Measurements from ENCODE around the gene ADH4.
"Not testable (repeated sequence)": the region's sequence is repeated elsewhere in the genome, so short reads cannot be mapped to it uniquely, and the experiment has no call there.

Gene ADH4

DNA sequence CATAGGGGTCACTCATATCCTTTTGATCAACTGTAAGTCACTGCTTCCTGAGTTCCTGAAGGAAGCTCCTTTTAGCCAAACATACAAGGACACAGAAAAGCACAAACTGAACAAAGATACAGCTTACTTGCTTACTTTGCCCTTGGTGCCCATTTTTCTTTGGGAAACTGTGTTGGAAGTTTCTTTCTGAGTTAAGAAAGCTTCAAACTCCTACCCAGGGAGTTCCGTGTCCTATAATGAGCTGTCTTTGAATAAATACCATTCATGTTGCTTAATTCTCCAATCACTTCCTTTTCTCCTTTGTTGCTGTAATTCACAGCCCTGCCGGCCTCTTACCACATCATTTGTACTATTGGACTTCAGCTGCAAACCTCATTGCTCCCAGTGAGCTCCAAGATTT lies at the start of gene ADH4:
TSS of gene ADH4 (minus strand) at position 228 of the 400 bp plus-strand sequence. CDS start at position 153, 75 bp downstream.
- TF ChIP-seq, protein P1, sequence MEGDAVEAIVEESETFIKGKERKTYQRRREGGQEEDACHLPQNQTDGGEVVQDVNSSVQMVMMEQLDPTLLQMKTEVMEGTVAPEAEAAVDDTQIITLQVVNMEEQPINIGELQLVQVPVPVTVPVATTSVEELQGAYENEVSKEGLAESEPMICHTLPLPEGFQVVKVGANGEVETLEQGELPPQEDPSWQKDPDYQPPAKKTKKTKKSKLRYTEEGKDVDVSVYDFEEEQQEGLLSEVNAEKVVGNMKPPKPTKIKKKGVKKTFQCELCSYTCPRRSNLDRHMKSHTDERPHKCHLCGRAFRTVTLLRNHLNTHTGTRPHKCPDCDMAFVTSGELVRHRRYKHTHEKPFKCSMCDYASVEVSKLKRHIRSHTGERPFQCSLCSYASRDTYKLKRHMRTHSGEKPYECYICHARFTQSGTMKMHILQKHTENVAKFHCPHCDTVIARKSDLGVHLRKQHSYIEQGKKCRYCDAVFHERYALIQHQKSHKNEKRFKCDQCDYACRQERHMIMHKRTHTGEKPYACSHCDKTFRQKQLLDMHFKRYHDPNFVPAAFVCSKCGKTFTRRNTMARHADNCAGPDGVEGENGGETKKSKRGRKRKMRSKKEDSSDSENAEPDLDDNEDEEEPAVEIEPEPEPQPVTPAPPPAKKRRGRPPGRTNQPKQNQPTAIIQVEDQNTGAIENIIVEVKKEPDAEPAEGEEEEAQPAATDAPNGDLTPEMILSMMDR (IDR thresholded peaks at IDR 0.05; ENCODE audit: low read depth, low read length) = no peak
- peak; percentile 22 for DNase-seq (ENCODE audit: low read depth, low spot score)
- H3K4me3 ChIP-seq (ENCODE audit: low read depth, low read length) = no peak within 1 kb of the TSS
- in situ Hi-C loops (cut with HindIII; ENCODE audit: low sequenced_read_pairs) = no loop called here

DNA sequence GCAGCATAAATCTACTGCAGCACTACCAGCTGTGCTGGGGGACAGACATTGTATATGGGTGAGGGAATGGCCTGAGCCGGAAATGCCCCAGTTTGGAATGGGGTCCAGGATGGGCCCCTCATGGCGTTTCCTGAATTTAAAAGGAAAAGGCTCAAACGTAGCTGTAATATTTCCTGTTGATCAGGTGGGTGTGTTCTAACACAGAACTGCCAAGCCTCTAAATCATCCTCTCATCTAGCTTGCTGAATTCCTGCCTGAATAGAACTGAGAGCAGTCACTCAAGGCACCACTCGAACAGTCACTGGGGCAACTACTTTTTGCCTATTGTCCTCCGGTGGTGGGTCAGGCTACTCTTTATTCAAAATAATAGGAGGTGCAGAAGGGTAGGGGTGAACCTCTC lies 46.2 kb upstream of the ADH4 start:
- in situ Hi-C loops (cut with HindIII; ENCODE audit: low sequenced_read_pairs) = no loop called here
- TF ChIP-seq, protein P1 (IDR thresholded peaks at IDR 0.05; ENCODE audit: low read depth, low read length) = no peak
- H3K4me3 ChIP-seq (ENCODE audit: low read depth, low read length) = no peak overlapping the region
- no peak for DNase-seq (ENCODE audit: low read depth, low spot score)

DNA sequence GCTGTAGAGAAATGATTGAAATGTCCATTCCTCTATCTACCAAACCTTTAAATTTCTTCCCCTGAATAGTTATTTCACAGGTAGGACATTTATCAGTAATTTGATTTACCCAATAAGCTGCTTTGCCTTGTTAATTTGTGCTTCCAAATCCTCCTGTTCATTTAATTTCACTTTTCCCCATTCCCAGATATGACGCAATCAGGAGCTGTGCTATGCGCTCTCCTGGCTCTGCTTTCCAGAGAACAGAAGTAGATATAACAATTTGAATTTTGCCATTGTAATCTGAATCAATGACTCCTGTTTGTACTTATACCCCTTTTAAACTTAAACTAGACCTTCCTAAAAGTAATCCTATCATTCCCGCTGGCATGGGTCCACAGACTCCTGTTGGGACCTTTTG lies 45.8 kb upstream of the ADH4 start:
- in situ Hi-C loops (cut with HindIII; ENCODE audit: low sequenced_read_pairs); DNase-seq (ENCODE audit: low read depth, low spot score); H3K4me3 ChIP-seq (ENCODE audit: low read depth, low read length): not testable (repeated sequence)

DNA sequence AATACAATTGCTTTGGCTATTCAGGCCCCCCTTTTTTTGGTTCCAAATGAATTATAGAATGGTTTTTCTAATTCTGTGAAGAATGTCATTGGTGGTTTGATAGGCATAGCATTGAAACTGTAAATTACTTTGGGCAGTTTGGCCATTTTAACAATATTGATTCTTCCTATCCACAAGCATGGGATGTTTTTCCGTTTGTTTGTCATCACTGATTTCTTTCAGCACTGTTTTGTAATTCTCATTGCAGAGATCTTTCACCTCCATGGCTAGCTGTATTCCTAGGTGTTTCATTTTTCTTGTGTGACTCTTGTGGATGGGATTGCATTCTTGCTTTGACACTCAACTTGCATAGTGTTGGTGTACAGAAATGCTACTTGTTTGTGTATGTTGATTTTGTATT lies 41.9 kb upstream of the ADH4 start:
- no peak for DNase-seq (ENCODE audit: low read depth, low spot score)
- no peak overlapping the region for H3K4me3 ChIP-seq (ENCODE audit: low read depth, low read length)
- TF ChIP-seq, protein P1 (IDR thresholded peaks at IDR 0.05; ENCODE audit: low read depth, low read length) = no peak
- in situ Hi-C loops (cut with HindIII; ENCODE audit: low sequenced_read_pairs) = no loop called here

DNA sequence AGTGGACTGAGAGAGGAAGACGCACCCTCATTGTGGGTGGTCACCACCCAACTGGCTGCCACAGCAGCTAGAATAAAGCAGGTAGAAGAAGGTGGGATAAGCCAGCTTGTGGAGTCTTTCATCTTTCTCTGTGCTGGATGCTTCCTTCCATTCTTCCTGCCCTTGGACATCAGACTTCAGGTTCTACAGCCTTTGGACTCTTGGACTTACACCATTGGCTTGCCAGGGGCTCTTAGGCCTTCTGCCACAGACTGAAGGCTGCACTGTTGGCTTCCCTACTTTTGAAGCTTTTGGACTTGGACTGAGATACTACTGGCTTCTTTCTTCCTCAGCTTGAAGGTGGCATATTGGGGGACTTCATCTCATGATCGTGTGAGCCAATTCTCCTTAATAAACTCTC lies 41.5 kb upstream of the ADH4 start:
- TF ChIP-seq, protein P1 (IDR thresholded peaks at IDR 0.05; ENCODE audit: low read depth, low read length) = no peak
- no peak for DNase-seq (ENCODE audit: low read depth, low spot score)
- in situ Hi-C loops (cut with HindIII; ENCODE audit: low sequenced_read_pairs) = no loop called here
- no peak overlapping the region for H3K4me3 ChIP-seq (ENCODE audit: low read depth, low read length)

DNA sequence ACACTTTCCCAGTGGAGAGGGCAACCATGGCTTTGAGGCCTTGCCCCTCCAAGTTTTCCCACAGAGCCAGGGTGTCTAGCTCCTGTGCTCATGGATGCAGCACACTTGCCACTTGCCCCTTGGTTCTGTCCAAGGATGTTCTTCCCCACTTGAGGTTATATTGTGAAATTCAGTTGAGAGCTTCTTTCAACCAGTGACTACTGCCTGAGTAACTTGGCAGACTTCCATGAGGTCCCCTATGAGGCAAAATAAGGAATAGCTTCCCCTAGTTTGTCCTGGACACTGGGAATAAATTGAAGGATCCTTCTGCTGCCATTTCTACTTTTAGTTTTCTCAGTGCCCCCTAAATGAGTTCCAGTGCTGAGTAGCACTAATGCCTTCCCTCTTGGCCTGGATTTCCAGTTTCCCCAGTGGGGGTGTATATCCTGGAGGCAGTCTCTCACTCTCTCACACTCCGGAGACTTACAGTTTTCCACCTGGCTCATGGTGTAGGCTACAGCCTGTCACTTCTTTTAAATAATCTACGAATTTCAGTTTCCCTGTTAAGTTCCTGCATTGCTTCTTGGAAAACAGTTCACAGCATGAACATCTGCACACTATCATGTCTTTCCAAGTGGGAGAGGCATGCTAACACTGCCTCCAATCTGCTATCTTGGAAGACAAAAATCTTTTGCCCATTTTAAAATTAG lies 36.4 kb upstream of the ADH4 start:
- in situ Hi-C loops (cut with HindIII; ENCODE audit: low sequenced_read_pairs) = no loop called here
- DNase-seq (ENCODE audit: low read depth, low spot score) = peak; percentile 47
- H3K4me3 ChIP-seq (ENCODE audit: low read depth, low read length) = no peak overlapping the region
- TF ChIP-seq, protein P1 (IDR thresholded peaks at IDR 0.05; ENCODE audit: low read depth, low read length) = no peak

DNA sequence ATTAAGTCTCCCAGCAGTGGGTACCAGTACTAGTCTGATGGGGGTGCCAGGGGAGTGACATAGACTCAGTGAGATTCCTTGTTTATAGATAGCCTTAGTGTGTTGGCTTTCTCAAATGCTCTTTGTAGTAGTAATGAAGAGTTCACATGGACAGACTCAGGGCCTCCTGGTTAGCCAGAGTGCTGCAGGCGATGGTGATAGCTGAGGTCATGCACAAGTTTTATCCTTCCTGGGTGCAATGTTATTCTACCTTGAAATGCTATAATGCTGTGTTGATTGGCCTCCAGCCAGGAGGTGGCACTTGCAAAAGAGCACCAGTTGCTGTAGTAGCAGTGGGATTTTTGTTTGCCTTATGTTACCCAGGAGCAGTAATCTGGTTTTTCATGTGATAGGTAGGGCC lies 35.5 kb upstream of the ADH4 start:
- no peak overlapping the region for H3K4me3 ChIP-seq (ENCODE audit: low read depth, low read length)
- TF ChIP-seq, protein P1 (IDR thresholded peaks at IDR 0.05; ENCODE audit: low read depth, low read length) = no peak
- no peak for DNase-seq (ENCODE audit: low read depth, low spot score)
- in situ Hi-C loops (cut with HindIII; ENCODE audit: low sequenced_read_pairs) = no loop called here

All from astrocyte of the spinal cord (primary cell).